ENCODE data around the gene RIOK3.
"Not testable (repeated sequence)": the region's sequence is repeated elsewhere in the genome, so short reads cannot be mapped to it uniquely, and the experiment has no call there.

The RIOK3 gene

GRCh38 chr18:23452728-23453679, at the start of gene RIOK3:
TSS of gene RIOK3 (plus strand) at chr18:23453287. CDS start at chr18:23453440, 153 bp downstream.
- peak; percentile 70 for DNase-seq (ENCODE audit: low read depth, low spot score)

GRCh38 chr18:23403310-23403709, 49.8 kb upstream of the RIOK3 start:
- DNase-seq (ENCODE audit: low read depth, low spot score) = no peak

- DNase-seq (ENCODE audit: low read depth, low spot score) = no peak
These were observed 47.5 kb upstream of the RIOK3 start for GRCh38 chr18:23405636-23406035.

GRCh38 chr18:23406271-23406787, 46.8 kb upstream of the RIOK3 start:
- DNase-seq (ENCODE audit: low read depth, low spot score) = no peak

- no peak for DNase-seq (ENCODE audit: low read depth, low spot score)
These were observed 40.6 kb upstream of the RIOK3 start for GRCh38 chr18:23412351-23412964.

GRCh38 chr18:23415515-23415914, 37.6 kb upstream of the RIOK3 start:
- DNase-seq (ENCODE audit: low read depth, low spot score) = no peak

GRCh38 chr18:23416298-23416697, 36.8 kb upstream of the RIOK3 start:
- DNase-seq (ENCODE audit: low read depth, low spot score) = no peak

- DNase-seq (ENCODE audit: low read depth, low spot score) = no peak
These were observed 31.8 kb upstream of the RIOK3 start for GRCh38 chr18:23421277-23421676.

- DNase-seq (ENCODE audit: low read depth, low spot score) = no peak
These were observed 30.2 kb upstream of the RIOK3 start for GRCh38 chr18:23422751-23423418.

GRCh38 chr18:23424616-23425015, 28.5 kb upstream of the RIOK3 start:
- no peak for DNase-seq (ENCODE audit: low read depth, low spot score)

GRCh38 chr18:23428821-23429220, 24.3 kb upstream of the RIOK3 start:
- no peak for DNase-seq (ENCODE audit: low read depth, low spot score)

GRCh38 chr18:23429538-23429937, 23.5 kb upstream of the RIOK3 start:
- DNase-seq (ENCODE audit: low read depth, low spot score) = not testable (repeated sequence)

GRCh38 chr18:23433360-23433759, 19.7 kb upstream of the RIOK3 start:
- DNase-seq (ENCODE audit: low read depth, low spot score) = no peak

- peak; percentile 58 for DNase-seq (ENCODE audit: low read depth, low spot score)
These were observed 15.6 kb upstream of the RIOK3 start for GRCh38 chr18:23437357-23438045.

GRCh38 chr18:23438046-23438377, 15.1 kb upstream of the RIOK3 start:
- DNase-seq (ENCODE audit: low read depth, low spot score) = no peak

- DNase-seq (ENCODE audit: low read depth, low spot score) = no peak
These were observed 14.3 kb upstream of the RIOK3 start for GRCh38 chr18:23438608-23439366.

- no peak for DNase-seq (ENCODE audit: low read depth, low spot score)
These were observed 13.0 kb upstream of the RIOK3 start for GRCh38 chr18:23440131-23440530.

GRCh38 chr18:23442958-23443357, 10.1 kb upstream of the RIOK3 start:
- DNase-seq (ENCODE audit: low read depth, low spot score) = no peak

GRCh38 chr18:23448291-23448690, 4.8 kb upstream of the RIOK3 start:
- DNase-seq (ENCODE audit: low read depth, low spot score) = no peak

- DNase-seq (ENCODE audit: low read depth, low spot score) = no peak
These were observed 3.1 kb upstream of the RIOK3 start for GRCh38 chr18:23450022-23450421.

GRCh38 chr18:23451011-23451410, 2.1 kb upstream of the RIOK3 start:
- no peak for DNase-seq (ENCODE audit: low read depth, low spot score)

All from activated naive CD8-positive, alpha-beta T cell treated with anti-CD3 and anti-CD28 coated beads, Interleukin-2, amount 50 U/mL, for 16 hours (primary cell).